Liver (tissue), 9 donors: ENCODE data around the gene MYBPC3. TPM values are rescaled to one million over a fixed set of nuclear protein-coding genes. Genes with fewer than 3 reads are reported as not detected.

Source experiments
- DNase-seq: peaks from one replicate; pipeline ENCODE4 v3.0.0-alpha.2; 2017; ENCODE audit warnings: low spot score
- H3K27ac ChIP-seq, 2 donors: one replicate each; pipeline ENCODE4 v1.7.0; 2013; ENCODE audit warnings: inconsistent platforms in 2 of 2, low read length in 2 of 2, control low read depth in 1 of 2, low read depth in 1 of 2, mild to moderate bottlenecking in 1 of 2
- H3K27me3 ChIP-seq, 4 donors: one replicate each; pipeline versions ENCODE4 v1.6.1 to v1.7.0; 2013; ENCODE audit warnings: low read length in 3 of 4, inconsistent platforms in 1 of 4, mild to moderate bottlenecking in 1 of 4, moderate library complexity in 1 of 4; ENCODE audit not compliant: control insufficient read depth in 4 of 4, insufficient read depth in 4 of 4
- H3K36me3 ChIP-seq, 4 donors: one replicate each; pipeline versions ENCODE4 v1.6.1 to v1.7.0; 2013; ENCODE audit warnings: low read length in 3 of 4, mild to moderate bottlenecking in 3 of 4, low read depth in 1 of 4, moderate library complexity in 1 of 4; ENCODE audit not compliant: control insufficient read depth in 4 of 4, insufficient read depth in 3 of 4
- H3K4me1 ChIP-seq, 4 donors: one replicate each; pipeline versions ENCODE4 v1.6.1 to v1.7.0; 2013; ENCODE audit warnings: low read length in 3 of 4, mild to moderate bottlenecking in 3 of 4, moderate library complexity in 1 of 4; ENCODE audit not compliant: control insufficient read depth in 4 of 4, insufficient read depth in 4 of 4
- H3K4me3 ChIP-seq, 3 donors: one replicate each; pipeline versions ENCODE4 v1.6.1 to v1.7.0; 2013; ENCODE audit warnings: low read length in 3 of 3, control low read depth in 1 of 3, low read depth in 1 of 3, mild to moderate bottlenecking in 1 of 3
- H3K9ac ChIP-seq, 2 donors: one replicate each; pipeline ENCODE4 v1.7.0; 2013; ENCODE audit warnings: low read length in 2 of 2, mild to moderate bottlenecking in 2 of 2, moderate library complexity in 2 of 2, control low read depth in 1 of 2, low read depth in 1 of 2
- H3K9me3 ChIP-seq, 4 donors: one replicate each; pipeline versions ENCODE4 v1.6.1 to v1.7.0; 2013; ENCODE audit warnings: low read length in 3 of 4; ENCODE audit not compliant: control insufficient read depth in 4 of 4
- EGR1 ChIP-seq, 2 donors: IDR thresholded peaks; 2 replicates each; pipeline ENCODE4 v1.6.1; 2016 to 2018; ENCODE audit warnings: antibody characterized with exemption in 2 of 2, low read depth in 2 of 2
- FOXA1 ChIP-seq: IDR thresholded peaks from 2 replicates; pipeline ENCODE4 v1.6.1; 2016; ENCODE audit warnings: antibody characterized with exemption
- FOXA2 ChIP-seq: IDR thresholded peaks from 2 replicates; pipeline ENCODE4 v1.6.1; 2016; ENCODE audit warnings: antibody characterized with exemption
- GABPA ChIP-seq, 2 donors: IDR thresholded peaks in 1 of 2; conservative IDR thresholded peaks in 1 of 2; 2 replicates each; pipeline ENCODE4 v1.6.1; 2016; ENCODE audit warnings: antibody characterized with exemption in 2 of 2, mild to moderate bottlenecking in 1 of 2, moderate library complexity in 1 of 2
- HNF4A ChIP-seq, 2 donors: conservative IDR thresholded peaks; 2 replicates each; pipeline ENCODE4 v1.6.1; 2016; ENCODE audit warnings: antibody characterized with exemption in 2 of 2, mild to moderate bottlenecking in 2 of 2
- HNF4G ChIP-seq: IDR thresholded peaks from 2 replicates; pipeline ENCODE4 v1.6.1; 2016; ENCODE audit warnings: antibody characterized with exemption
- JUND ChIP-seq, 2 donors: IDR thresholded peaks; 2 replicates each; pipeline ENCODE4 v1.6.1; 2016; ENCODE audit warnings: antibody characterized with exemption in 2 of 2
- NR2F2 ChIP-seq: IDR thresholded peaks from 2 replicates; pipeline ENCODE4 v1.6.1; 2016; ENCODE audit warnings: antibody characterized with exemption
- RAD21 ChIP-seq, 2 donors: IDR thresholded peaks; 2 replicates each; pipeline ENCODE4 v1.6.1; 2016; ENCODE audit warnings: antibody characterized with exemption in 2 of 2, mild to moderate bottlenecking in 2 of 2
- RXRA ChIP-seq, 2 donors: IDR thresholded peaks; 2 replicates each; pipeline ENCODE4 v1.6.1; 2017 to 2018; ENCODE audit warnings: antibody characterized with exemption in 2 of 2, mild to moderate bottlenecking in 1 of 2
- TAF1 ChIP-seq: conservative IDR thresholded peaks from 2 replicates; pipeline ENCODE4 v1.6.1; 2016; ENCODE audit warnings: antibody characterized with exemption, mild to moderate bottlenecking
- YY1 ChIP-seq: IDR thresholded peaks from 2 replicates; pipeline ENCODE4 v1.6.1; 2016; ENCODE audit warnings: antibody characterized with exemption, mild to moderate bottlenecking
- WGBS: extraction: QIAGEN DNeasy Blood & Tissue Kit; methylation state at CpG from one replicate; pipeline ENCODE4 v1.1.7; 2013; 5-methylcytosine and 5-hydroxymethylcytosine counted together
- polyA plus RNA-seq, 2 donors: library from polyadenylated mRNA; stranded (reverse) in 1 of 2; unstranded in 1 of 2; fragments of 200-250 nt in 1 of 2; fragments of >200 nt in 1 of 2; fragmentation: Nextera tagmentation in 1 of 2; extraction: Ambion mirVana in 1 of 2; gene quantifications; one replicate each; pipeline versions ENCODE4 v1.2.1 to v1.2.3, GENCODE V29; 2013 to 2015
- total RNA-seq, 2 donors: library from RNA; depleted of rRNA; stranded (reverse); fragments of >200 nt; gene quantifications; one replicate each; pipeline ENCODE4 v1.2.3, GENCODE V29; 2014
- TF ChIP-seq, protein P1 (sequence below): IDR thresholded peaks from 2 replicates; pipeline ENCODE4 v1.6.1; 2016; ENCODE audit warnings: antibody characterized with exemption, mild to moderate bottlenecking
- TF ChIP-seq, protein P2 (sequence below): IDR thresholded peaks from 2 replicates; pipeline ENCODE4 v1.6.1; 2016; ENCODE audit warnings: antibody characterized with exemption
- TF ChIP-seq, protein P3 (sequence below): IDR thresholded peaks from 2 replicates; pipeline ENCODE4 v1.6.1; 2016; ENCODE audit warnings: antibody characterized with exemption
- TF ChIP-seq, protein P4 (sequence below): IDR thresholded peaks from 2 replicates; pipeline ENCODE4 v1.6.1; 2016; ENCODE audit warnings: antibody characterized with exemption
- TF ChIP-seq, protein P5 (sequence below): fragments of 150-350 bp; IDR thresholded peaks from 2 replicates; pipeline ENCODE4 v1.5.1; 2017; ENCODE audit warnings: improper control_type of control experiment, low read depth, low read length; ENCODE audit not compliant: missing input control
- donor health status: healthy.
- donor health status: healthy.
- donor health status: healthy.
- donor health status: healthy.
- donor health status: healthy.

The MYBPC3 gene
- total and polyA plus RNA-seq, 4 donors = 0.01 to 0.25 TPM; not detected in 2

DNA sequence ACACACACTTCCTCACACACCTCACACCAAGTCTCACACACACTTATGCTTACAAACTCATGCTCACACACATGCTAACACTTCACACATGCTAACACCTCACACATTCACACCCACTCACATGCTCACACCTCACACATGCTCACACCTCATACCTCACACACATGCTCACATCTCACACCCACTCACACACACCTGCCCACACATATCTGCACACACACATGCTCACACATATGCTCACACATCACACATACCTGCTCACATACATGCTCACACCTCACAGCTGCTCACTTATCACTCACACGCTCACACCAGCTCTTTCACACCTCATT, 4.5 kb upstream of the MYBPC3 start:
- H3K4me3 ChIP-seq = no peak overlapping the region
- TF ChIP-seq YY1 (no peak), JUND (IDR thresholded peaks at IDR 0.05) (no peak), HNF4A (conservative IDR thresholded peaks at IDR 0.05) (no peak), FOXA2 (no peak), EGR1 (IDR thresholded peaks at IDR 0.05; ENCODE audit: low read depth in 2 of 2) (no peak), GABPA (IDR thresholded peaks at IDR 0.05 in 1 of 2, conservative IDR thresholded peaks at IDR 0.05 in 1 of 2) (no peak), RAD21 (IDR thresholded peaks at IDR 0.05) (no peak), HNF4G (no peak), NR2F2 (no peak), FOXA1 (no peak), TAF1 (no peak), RXRA (IDR thresholded peaks at IDR 0.05) (no peak)
- TF ChIP-seq, protein P1, sequence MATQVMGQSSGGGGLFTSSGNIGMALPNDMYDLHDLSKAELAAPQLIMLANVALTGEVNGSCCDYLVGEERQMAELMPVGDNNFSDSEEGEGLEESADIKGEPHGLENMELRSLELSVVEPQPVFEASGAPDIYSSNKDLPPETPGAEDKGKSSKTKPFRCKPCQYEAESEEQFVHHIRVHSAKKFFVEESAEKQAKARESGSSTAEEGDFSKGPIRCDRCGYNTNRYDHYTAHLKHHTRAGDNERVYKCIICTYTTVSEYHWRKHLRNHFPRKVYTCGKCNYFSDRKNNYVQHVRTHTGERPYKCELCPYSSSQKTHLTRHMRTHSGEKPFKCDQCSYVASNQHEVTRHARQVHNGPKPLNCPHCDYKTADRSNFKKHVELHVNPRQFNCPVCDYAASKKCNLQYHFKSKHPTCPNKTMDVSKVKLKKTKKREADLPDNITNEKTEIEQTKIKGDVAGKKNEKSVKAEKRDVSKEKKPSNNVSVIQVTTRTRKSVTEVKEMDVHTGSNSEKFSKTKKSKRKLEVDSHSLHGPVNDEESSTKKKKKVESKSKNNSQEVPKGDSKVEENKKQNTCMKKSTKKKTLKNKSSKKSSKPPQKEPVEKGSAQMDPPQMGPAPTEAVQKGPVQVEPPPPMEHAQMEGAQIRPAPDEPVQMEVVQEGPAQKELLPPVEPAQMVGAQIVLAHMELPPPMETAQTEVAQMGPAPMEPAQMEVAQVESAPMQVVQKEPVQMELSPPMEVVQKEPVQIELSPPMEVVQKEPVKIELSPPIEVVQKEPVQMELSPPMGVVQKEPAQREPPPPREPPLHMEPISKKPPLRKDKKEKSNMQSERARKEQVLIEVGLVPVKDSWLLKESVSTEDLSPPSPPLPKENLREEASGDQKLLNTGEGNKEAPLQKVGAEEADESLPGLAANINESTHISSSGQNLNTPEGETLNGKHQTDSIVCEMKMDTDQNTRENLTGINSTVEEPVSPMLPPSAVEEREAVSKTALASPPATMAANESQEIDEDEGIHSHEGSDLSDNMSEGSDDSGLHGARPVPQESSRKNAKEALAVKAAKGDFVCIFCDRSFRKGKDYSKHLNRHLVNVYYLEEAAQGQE = no peak
- TF ChIP-seq, protein P2, sequence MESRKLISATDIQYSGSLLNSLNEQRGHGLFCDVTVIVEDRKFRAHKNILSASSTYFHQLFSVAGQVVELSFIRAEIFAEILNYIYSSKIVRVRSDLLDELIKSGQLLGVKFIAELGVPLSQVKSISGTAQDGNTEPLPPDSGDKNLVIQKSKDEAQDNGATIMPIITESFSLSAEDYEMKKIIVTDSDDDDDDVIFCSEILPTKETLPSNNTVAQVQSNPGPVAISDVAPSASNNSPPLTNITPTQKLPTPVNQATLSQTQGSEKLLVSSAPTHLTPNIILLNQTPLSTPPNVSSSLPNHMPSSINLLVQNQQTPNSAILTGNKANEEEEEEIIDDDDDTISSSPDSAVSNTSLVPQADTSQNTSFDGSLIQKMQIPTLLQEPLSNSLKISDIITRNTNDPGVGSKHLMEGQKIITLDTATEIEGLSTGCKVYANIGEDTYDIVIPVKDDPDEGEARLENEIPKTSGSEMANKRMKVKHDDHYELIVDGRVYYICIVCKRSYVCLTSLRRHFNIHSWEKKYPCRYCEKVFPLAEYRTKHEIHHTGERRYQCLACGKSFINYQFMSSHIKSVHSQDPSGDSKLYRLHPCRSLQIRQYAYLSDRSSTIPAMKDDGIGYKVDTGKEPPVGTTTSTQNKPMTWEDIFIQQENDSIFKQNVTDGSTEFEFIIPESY = no peak
- TF ChIP-seq, protein P3, sequence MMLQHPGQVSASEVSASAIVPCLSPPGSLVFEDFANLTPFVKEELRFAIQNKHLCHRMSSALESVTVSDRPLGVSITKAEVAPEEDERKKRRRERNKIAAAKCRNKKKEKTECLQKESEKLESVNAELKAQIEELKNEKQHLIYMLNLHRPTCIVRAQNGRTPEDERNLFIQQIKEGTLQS = no peak
- TF ChIP-seq, protein P4, sequence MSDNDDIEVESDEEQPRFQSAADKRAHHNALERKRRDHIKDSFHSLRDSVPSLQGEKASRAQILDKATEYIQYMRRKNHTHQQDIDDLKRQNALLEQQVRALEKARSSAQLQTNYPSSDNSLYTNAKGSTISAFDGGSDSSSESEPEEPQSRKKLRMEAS = no peak
- TF ChIP-seq, protein P5, sequence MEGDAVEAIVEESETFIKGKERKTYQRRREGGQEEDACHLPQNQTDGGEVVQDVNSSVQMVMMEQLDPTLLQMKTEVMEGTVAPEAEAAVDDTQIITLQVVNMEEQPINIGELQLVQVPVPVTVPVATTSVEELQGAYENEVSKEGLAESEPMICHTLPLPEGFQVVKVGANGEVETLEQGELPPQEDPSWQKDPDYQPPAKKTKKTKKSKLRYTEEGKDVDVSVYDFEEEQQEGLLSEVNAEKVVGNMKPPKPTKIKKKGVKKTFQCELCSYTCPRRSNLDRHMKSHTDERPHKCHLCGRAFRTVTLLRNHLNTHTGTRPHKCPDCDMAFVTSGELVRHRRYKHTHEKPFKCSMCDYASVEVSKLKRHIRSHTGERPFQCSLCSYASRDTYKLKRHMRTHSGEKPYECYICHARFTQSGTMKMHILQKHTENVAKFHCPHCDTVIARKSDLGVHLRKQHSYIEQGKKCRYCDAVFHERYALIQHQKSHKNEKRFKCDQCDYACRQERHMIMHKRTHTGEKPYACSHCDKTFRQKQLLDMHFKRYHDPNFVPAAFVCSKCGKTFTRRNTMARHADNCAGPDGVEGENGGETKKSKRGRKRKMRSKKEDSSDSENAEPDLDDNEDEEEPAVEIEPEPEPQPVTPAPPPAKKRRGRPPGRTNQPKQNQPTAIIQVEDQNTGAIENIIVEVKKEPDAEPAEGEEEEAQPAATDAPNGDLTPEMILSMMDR = no peak
- WGBS = 100% methylated on average over 1 of the region's 1 CpG
- peaks cover 0 to 6% (median 0%) of the 10 kb centered on the region in 4 donors for H3K4me1 ChIP-seq
- H3K27me3 ChIP-seq = no peaks in the 10 kb centered on the region
- H3K9me3 ChIP-seq = no peaks in the 10 kb centered on the region
- no peak overlapping the region for H3K9ac ChIP-seq
- H3K27ac ChIP-seq = no peak overlapping the region
- DNase-seq = no peak
- no peaks in the 10 kb centered on the region for H3K36me3 ChIP-seq
